K562 (cell line): ENCODE results near the gene AGR2. TPM values are rescaled to one million over a fixed set of nuclear protein-coding genes. Genes with fewer than 3 reads are reported as not detected.

Experiments
- ATAC-seq: fragments of 200-7000 bp; cut with Tn5 transposase; 3 replicates; pipeline ENCODE4 v1.9.1; 2020; ENCODE audit warnings: moderate library complexity
- BruUV-seq: library from RNA; stranded (reverse); fragments of 400-500 nt; replicated peaks from 2 replicates; lab custom pipeline; 2021; lab: Mats Ljungman, UMichigan
- CTCF ChIA-PET: fragments of 300-600 bp; formaldehyde crosslinking; extraction: SDS; loops from one replicate; lab custom pipeline; 2021; ENCODE audit warnings: low intra/inter-chr PET ratio; lab: Yijun Ruan, JAX
- POLR2A ChIA-PET: fragments of 300-600, 350-650 bp; sonication (Branson Sonifier 250); formaldehyde crosslinking; extraction: SDS; loops from one replicate; lab custom pipeline; 2021; ENCODE audit warnings: antibody characterized with exemption, inconsistent platforms; lab: Yijun Ruan, JAX
- DNase-seq, 4 experiments: peaks; one replicate each; pipeline versions ENCODE4 v3.0.0 to v3.0.0-alpha.2; 2011 to 2018; ENCODE audit warnings: low spot score in 3 of 4, mixed read lengths in 3 of 4; ENCODE audit errors: extremely low read depth in 1 of 4
- FAIRE-seq: peaks from 2 replicates; lab custom pipeline; 2011; peaks lifted over from hg19 to GRCh38; lab: Jason Lieb, UNC
- H2AFZ ChIP-seq: 2 replicates; pipeline ENCODE4 v1.6.0; 2011; ENCODE audit warnings: low read depth, low read length, control low read depth, inconsistent platforms
- H3K27ac ChIP-seq: fragments of 200-600 bp; 3 replicates; pipeline ENCODE4 v1.8.0; 2011; ENCODE audit warnings: low read depth, mild to moderate bottlenecking, control low read depth, inconsistent platforms, low read length, moderate library complexity, mixed read lengths; ENCODE audit errors: extremely low read depth
- H3K27me3 ChIP-seq, 2 experiments: fragments of 300-600 bp in 1 of 2; 2 replicates in 1 of 2; 3 replicates in 1 of 2; pipeline versions ENCODE4 v1.6.0 to v1.8.0; 2011; ENCODE audit warnings: inconsistent platforms in 2 of 2, low read length in 2 of 2, mild to moderate bottlenecking in 1 of 2, mixed read lengths in 1 of 2, moderate library complexity in 1 of 2; ENCODE audit not compliant: control insufficient read depth in 2 of 2, insufficient read depth in 2 of 2
- H3K36me3 ChIP-seq: fragments of 300-600 bp; 3 replicates; pipeline ENCODE4 v1.8.0; 2011; ENCODE audit warnings: mild to moderate bottlenecking, low read length, inconsistent platforms; ENCODE audit not compliant: control insufficient read depth, insufficient read depth
- H3K4me1 ChIP-seq, 2 experiments: fragments of 200-600 bp in 1 of 2; replicated peaks in 1 of 2; 2 replicates in 1 of 2; 3 replicates in 1 of 2; pipeline versions ENCODE4 v1.5.1 to v1.8.0; 2011; ENCODE audit warnings: inconsistent platforms in 2 of 2, low read length in 2 of 2, mild to moderate bottlenecking in 1 of 2, mixed read lengths in 1 of 2, moderate library complexity in 1 of 2; ENCODE audit not compliant: control insufficient read depth in 2 of 2, insufficient read depth in 2 of 2
- H3K4me2 ChIP-seq: 2 replicates; pipeline ENCODE4 v1.6.1; 2011; ENCODE audit warnings: low read length, control low read depth, inconsistent platforms, mixed read lengths; ENCODE audit not compliant: insufficient read depth
- H3K4me3 ChIP-seq: fragments of 200-600 bp; sonication (generic), shearing (Covaris generic); 2 replicates; pipeline ENCODE4 v1.5.1; 2016; ENCODE audit warnings: control low read depth, inconsistent platforms
- H3K79me2 ChIP-seq: fragments of 200-600 bp; 3 replicates; pipeline ENCODE4 v1.8.0; 2011; ENCODE audit warnings: low read length, inconsistent platforms; ENCODE audit not compliant: control insufficient read depth, insufficient read depth
- H3K9ac ChIP-seq, 2 experiments: 2 replicates each; pipeline versions ENCODE4 v1.6.0 to v1.6.1; 2011; ENCODE audit warnings: low read depth in 2 of 2, low read length in 2 of 2, control low read depth in 1 of 2, inconsistent platforms in 1 of 2, mild to moderate bottlenecking in 1 of 2, mixed read lengths in 1 of 2; ENCODE audit not compliant: insufficient read depth in 1 of 2
- H3K9me1 ChIP-seq: one replicate; pipeline ENCODE4 v1.6.0; 2011; ENCODE audit warnings: inconsistent platforms, mild to moderate bottlenecking, low read length, moderate library complexity; ENCODE audit not compliant: control insufficient read depth, insufficient read depth
- H3K9me3 ChIP-seq: replicated peaks from 2 replicates; pipeline ENCODE4 v1.5.1; 2011; ENCODE audit warnings: low read depth, low read length, inconsistent platforms; ENCODE audit not compliant: control insufficient read depth, insufficient read depth
- H4K20me1 ChIP-seq: replicated peaks from 2 replicates; pipeline ENCODE4 v1.6.1; 2011; ENCODE audit warnings: low read length, inconsistent platforms, mixed read lengths; ENCODE audit not compliant: control insufficient read depth, insufficient read depth
- CEBPG ChIP-seq, 3 experiments: fragments of 200-800 bp in 1 of 3; sonication (Bioruptor generic) in 1 of 3; sonication (generic) in 1 of 3; formaldehyde crosslinking in 1 of 3; IDR thresholded peaks in 2 of 3; conservative IDR thresholded peaks in 1 of 3; 2 replicates each; pipeline versions ENCODE4 v1.6.1 to v1.8.0; 2016 to 2022; ENCODE audit warnings: missing compliant biosample characterization in 2 of 3, missing genetic modification characterization in 2 of 3, mild to moderate bottlenecking in 1 of 3, missing genetic modification reagents in 1 of 3
- CTBP1 ChIP-seq: fragments of 450-650 bp; IDR thresholded peaks from 2 replicates; pipeline ENCODE4 v1.6.1; 2016; ENCODE audit warnings: borderline replicate concordance
- FOSL1 ChIP-seq: fragments of 200-800 bp; sonication (Bioruptor generic); conservative IDR thresholded peaks from 2 replicates; pipeline ENCODE4 v1.6.1; 2016; ENCODE audit warnings: missing genetic modification characterization, missing compliant biosample characterization
- GABPA ChIP-seq: fragments of 200-800 bp; sonication (Bioruptor generic); conservative IDR thresholded peaks from 2 replicates; pipeline ENCODE4 v1.6.1; 2016; ENCODE audit warnings: low read depth, missing genetic modification characterization, missing compliant biosample characterization
- HDAC1 ChIP-seq, 2 experiments: fragments of 450-650 bp; IDR thresholded peaks; 2 replicates each; pipeline ENCODE4 v1.6.1; 2016 to 2017; ENCODE audit warnings: inconsistent platforms in 1 of 2, mild to moderate bottlenecking in 1 of 2, moderate library complexity in 1 of 2
- HMBOX1 ChIP-seq: sonication (generic); IDR thresholded peaks from 2 replicates; pipeline ENCODE4 v1.6.1; 2016
- L3MBTL2 ChIP-seq: fragments of 450-650 bp; IDR thresholded peaks from 2 replicates; pipeline ENCODE4 v1.6.1; 2016; ENCODE audit warnings: mild to moderate bottlenecking, moderate library complexity
- MYC ChIP-seq, 2 experiments: fragments of 250-450 bp in 1 of 2; sonication (Bioruptor Pico) in 1 of 2; IDR thresholded peaks; 2 replicates each; pipeline versions ENCODE4 v1.5.1 to v1.6.1; 2012 to 2021; ENCODE audit warnings: low read depth in 2 of 2, borderline replicate concordance in 1 of 2, improper control_type of control experiment in 1 of 2, low read length in 1 of 2, mild to moderate bottlenecking in 1 of 2, moderate library complexity in 1 of 2
- NELFE ChIP-seq: IDR thresholded peaks from 2 replicates; pipeline ENCODE4 v1.6.1; 2011; ENCODE audit warnings: mild to moderate bottlenecking; ENCODE audit not compliant: insufficient read depth, insufficient read length
- NFE2L1 ChIP-seq: fragments of 450-650 bp; IDR thresholded peaks from 2 replicates; pipeline ENCODE4 v1.6.1; 2016; ENCODE audit warnings: missing genetic modification characterization, low read depth, mild to moderate bottlenecking, missing compliant biosample characterization, moderate library complexity, borderline replicate concordance
- PCBP1 ChIP-seq: fragments of 200-400 bp; formaldehyde crosslinking; IDR thresholded peaks from 2 replicates; pipeline ENCODE4 v1.6.1; 2018; ENCODE audit warnings: mild to moderate bottlenecking, low read depth, low read length; ENCODE audit not compliant: poor library complexity, severe bottlenecking
- PHB ChIP-seq: fragments of 250-450 bp; sonication (Bioruptor Pico); IDR thresholded peaks from 2 replicates; pipeline ENCODE4 v1.5.0; 2021
- SRSF3 ChIP-seq: fragments of 200-400 bp; formaldehyde crosslinking; IDR thresholded peaks from 2 replicates; pipeline ENCODE4 v1.6.1; 2016; ENCODE audit warnings: mild to moderate bottlenecking, low read length, moderate library complexity; ENCODE audit not compliant: insufficient read depth
- SRSF9 ChIP-seq: fragments of 200-400 bp; formaldehyde crosslinking; IDR thresholded peaks from 2 replicates; pipeline ENCODE4 v1.6.1; 2017; ENCODE audit warnings: low read depth, low read length, borderline replicate concordance
- TAF1 ChIP-seq: IDR thresholded peaks from 2 replicates; pipeline ENCODE4 v1.6.1; 2011; ENCODE audit warnings: mild to moderate bottlenecking, low read length, moderate library complexity; ENCODE audit not compliant: insufficient read depth, control insufficient read depth, severe bottlenecking; ENCODE audit errors: extremely low read depth
- ZC3H4 ChIP-seq: sonication (generic); formaldehyde crosslinking; IDR thresholded peaks from 2 replicates; pipeline ENCODE4 v1.9.0; 2021; ENCODE audit warnings: missing genetic modification reagents, borderline replicate concordance
- ZFP30 ChIP-seq: fragments of 250-450 bp; sonication (Bioruptor Pico); IDR thresholded peaks from 2 replicates; pipeline ENCODE4 v1.8.0; 2022; ENCODE audit warnings: moderate library complexity, mild to moderate bottlenecking, inconsistent platforms, borderline replicate concordance
- ZNF121 ChIP-seq: sonication (generic); formaldehyde crosslinking; conservative IDR thresholded peaks from 2 replicates; pipeline ENCODE4 v1.8.0; 2022; ENCODE audit warnings: missing genetic modification reagents
- ZNF212 ChIP-seq: fragments of 450-650 bp; formaldehyde crosslinking; IDR thresholded peaks from 2 replicates; pipeline ENCODE4 v1.4.0; 2020; ENCODE audit warnings: mild to moderate bottlenecking
- ZNF239 ChIP-seq: fragments of 250-450 bp; sonication (Bioruptor Pico); IDR thresholded peaks from 2 replicates; pipeline ENCODE4 v1.4.0; 2020; ENCODE audit warnings: mild to moderate bottlenecking
- ZNF696 ChIP-seq: fragments of 250-450 bp; sonication (Bioruptor Pico); conservative IDR thresholded peaks from 2 replicates; pipeline ENCODE4 v1.4.0; 2020; ENCODE audit warnings: mild to moderate bottlenecking, moderate library complexity
- WGBS: fragments of 100-300 bp; shearing (Covaris generic); methylation state at CpG from one replicate; pipeline ENCODE4 v1.1.6; 2016; ENCODE audit warnings: low coverage, mixed read lengths; ENCODE audit not compliant: insufficient coverage; ENCODE audit errors: missing lambda C conversion rate; 5-methylcytosine and 5-hydroxymethylcytosine counted together
- in situ Hi-C: fragments of 300-500 bp; cut with MboI; formaldehyde crosslinking; loops from 4 replicates; pipeline ENCODE4 v1.15.0; 2018; ENCODE audit warnings: inconsistent platforms, mixed read lengths
- intact Hi-C: fragments of 100-400 bp; cut with micrococcal nuclease; formaldehyde crosslinking; loops from 2 replicates; pipeline ENCODE4 v1.14.2; 2022
- polyA plus RNA-seq, 8 experiments: library from polyadenylated mRNA; depleted of rRNA in 4 of 8; stranded (reverse) in 5 of 8; unstranded in 3 of 8; fragments of >200 nt; fragmentation: Nextera tagmentation in 2 of 8; fragmentation: Illumina TruSeq in 1 of 8; extraction: Ambion mirVana in 2 of 8; extraction: Trizol in 1 of 8; gene quantifications; 2 replicates each; pipeline versions ENCODE4 v1.2.1 to v1.2.3, GENCODE V29; 2011 to 2014; ENCODE audit warnings: inconsistent platforms in 1 of 8, missing spikeins in 1 of 8
- total RNA-seq, 7 experiments: library from RNA; depleted of rRNA in 6 of 7; stranded (reverse); fragments of >200 nt in 6 of 7; fragmentation: Illumina TruSeq in 2 of 7; extraction: Trizol in 2 of 7; gene quantifications; 2 replicates each; pipeline versions ENCODE4 v1.2.1 to v1.2.3, GENCODE V29; 2011 to 2021; ENCODE audit warnings: low replicate concordance in 1 of 7

The AGR2 gene
- total and polyA plus RNA-seq, 9 of the 15 experiments (the other 6 are each of a cell fraction or from before 2014, with no cell fraction given), result 0.66 TPM; not detected in 8

- 0 out of 2 replicates have a peak, but pooled peaks have one; percentile 46 for TF ChIP-seq CTBP1
- TF ChIP-seq TAF1, result no peak
- no peak for TF ChIP-seq PCBP1
- TF ChIP-seq ZFP30 (CRISPR knock-in tag), result no peak
- no peak for TF ChIP-seq L3MBTL2
- no peak for TF ChIP-seq CEBPG (CRISPR knock-in tag; IDR thresholded peaks at IDR 0.05)
- 0 out of 4 replicates have a peak, but pooled peaks of 1 of the 2 experiments have one; percentile 15 for TF ChIP-seq CEBPG (tag; conservative IDR thresholded peaks at IDR 0.05 in 1 of 2, IDR thresholded peaks at IDR 0.05 in 1 of 2)
Observed at GRCh38 chr7:16847381-16847860, 42.6 kb upstream of the AGR2 start (continued).

GRCh38 chr7:16846601-16847165 lies 41.9 kb upstream of the AGR2 start:
- Histone ChIP-seq H2AFZ (no peak overlapping the region), H3K4me2 (no peak overlapping the region), H3K9me1 (no peaks in the 10 kb centered on the region), H3K9me3 (no peaks in the 10 kb centered on the region), H3K79me2 (no peaks in the 10 kb centered on the region), H3K4me3 (no peak overlapping the region), H4K20me1 (no peaks in the 10 kb centered on the region), H3K4me1 (peaks cover 0 to 8% of the 10 kb centered on the region in 2 experiments; a peak in 1 of 5 replicates), H3K9ac (no peak overlapping the region), H3K27ac (no peak overlapping the region), H3K36me3 (no peaks in the 10 kb centered on the region), H3K27me3 (peaks cover 11 to 13% of the 10 kb centered on the region in 2 experiments; a peak in 4 of 5 replicates)
- ATAC-seq (no peak), FAIRE-seq (no peak), DNase-seq (no peak)
- POLR2A ChIA-PET, result no interaction called here
- CTCF ChIA-PET, result no interaction called here
- BruUV-seq, result no TSS peak
- WGBS, result 6% methylated on average over 2 of the region's 2 CpGs
- in situ Hi-C loops (no loop called here), intact Hi-C loops (no loop called here)
- TF ChIP-seq HDAC1 (IDR thresholded peaks at IDR 0.05) (no peak), NELFE (no peak), PHB (CRISPR knock-in tag) (no peak), HMBOX1 (no peak), ZC3H4 (no peak), ZNF212 (CRISPR knock-in tag) (no peak), SRSF3 (no peak), ZNF121 (CRISPR knock-in tag) (no peak), NFE2L1 (tag) (no peak), SRSF9 (no peak), MYC (IDR thresholded peaks at IDR 0.05; ENCODE audit: low read depth, low read length) (no peak), MYC (CRISPR knock-in tag; IDR thresholded peaks at IDR 0.05; ENCODE audit: borderline replicate concordance, low read depth) (no peak), ZNF696 (no peak), GABPA (no peak), ZNF239 (no peak), FOSL1 (no peak)
